BE2C (cell line): Measurements from ENCODE around the gene PLCD1.

Experiments
- DNase-seq: peaks from one replicate; pipeline ENCODE4 v3.0.0-alpha.2; 2020
- H3K27me3 ChIP-seq: fragments of 250-450 bp; sonication (Bioruptor Pico); 2 replicates; pipeline ENCODE4 v1.5.1; 2020; ENCODE audit warnings: mild to moderate bottlenecking
- H3K36me3 ChIP-seq: fragments of 250-450 bp; sonication (Bioruptor Pico); 2 replicates; pipeline ENCODE4 v1.5.1; 2020; ENCODE audit warnings: mild to moderate bottlenecking
- H3K4me1 ChIP-seq: fragments of 250-450 bp; sonication (Bioruptor Pico); 2 replicates; pipeline ENCODE4 v1.5.1; 2020
- H3K4me3 ChIP-seq: 2 replicates; pipeline ENCODE4 v1.5.1; 2011; ENCODE audit warnings: low read depth, low read length
- H3K9me3 ChIP-seq: fragments of 250-450 bp; sonication (Bioruptor Pico); 2 replicates; pipeline ENCODE4 v1.5.1; 2020
- CTCF ChIP-seq: IDR thresholded peaks from 2 replicates; pipeline ENCODE4 v1.5.1; 2012; ENCODE audit warnings: mild to moderate bottlenecking, low read depth, low read length

Gene PLCD1

GRCh38 chr3:38009807-38010591 is 19.4 kb downstream of the PLCD1 start:
- no peak for DNase-seq
- H3K27me3 ChIP-seq = no peaks in the 10 kb centered on the region
- TF ChIP-seq CTCF = no peak

DNA sequence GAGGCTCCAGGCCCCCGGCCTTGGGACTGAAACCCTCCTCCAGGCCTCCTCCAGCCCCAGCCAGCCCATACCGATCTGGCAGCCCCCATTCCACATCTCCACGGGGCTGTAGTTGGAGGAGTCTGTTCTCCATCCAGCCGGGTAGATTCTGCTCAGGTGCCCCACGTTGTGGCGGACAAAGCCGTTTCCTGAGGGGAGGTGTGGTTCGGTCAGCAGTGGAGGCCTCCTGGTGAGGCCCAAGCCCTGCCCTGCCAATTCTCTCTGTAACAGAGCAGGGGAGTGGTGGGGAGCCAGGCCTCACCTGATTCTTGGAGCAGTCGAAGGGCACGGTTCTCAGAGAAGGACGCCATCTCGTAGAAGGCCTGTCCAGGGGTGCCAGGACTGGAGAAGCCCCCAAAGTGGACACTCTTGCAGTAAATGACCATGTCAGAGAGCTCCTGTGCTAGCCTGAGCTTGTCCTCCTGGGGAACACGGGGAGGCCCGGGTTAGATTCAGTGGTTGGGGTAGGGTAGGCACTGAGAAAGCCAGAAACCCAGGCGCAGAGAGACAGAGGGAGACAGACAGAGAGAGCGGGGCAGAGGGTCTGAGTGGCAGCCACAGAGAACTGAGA is 20.4 kb downstream of the PLCD1 start:
- no peaks in the 10 kb centered on the region for H3K27me3 ChIP-seq
- H3K36me3 ChIP-seq = no peaks in the 10 kb centered on the region
- no peak for TF ChIP-seq CTCF
- no peak overlapping the region for H3K4me3 ChIP-seq
- H3K4me1 ChIP-seq = no peaks in the 10 kb centered on the region
- DNase-seq = no peak
- no peaks in the 10 kb centered on the region for H3K9me3 ChIP-seq

More at GRCh38 chr3:38009807-38010591, 19.4 kb downstream of the PLCD1 start:
- Histone ChIP-seq H3K4me1 (no peaks in the 10 kb centered on the region), H3K36me3 (no peaks in the 10 kb centered on the region), H3K9me3 (no peaks in the 10 kb centered on the region), H3K4me3 (no peak overlapping the region)

- no peak overlapping the region for H3K4me3 ChIP-seq
- H3K27me3 ChIP-seq = no peaks in the 10 kb centered on the region
- no peak for TF ChIP-seq CTCF
- no peak for DNase-seq
- H3K36me3 ChIP-seq = no peaks in the 10 kb centered on the region
- no peaks in the 10 kb centered on the region for H3K9me3 ChIP-seq
- no peaks in the 10 kb centered on the region for H3K4me1 ChIP-seq
Measured at GRCh38 chr3:38008191-38008701, 21.2 kb downstream of the PLCD1 start.

- Histone ChIP-seq H3K9me3 (no peaks in the 10 kb centered on the region), H3K4me3 (no peak overlapping the region), H3K4me1 (no peaks in the 10 kb centered on the region), H3K36me3 (no peaks in the 10 kb centered on the region), H3K27me3 (no peaks in the 10 kb centered on the region)
- TF ChIP-seq CTCF = no peak
- no peak for DNase-seq
Measured at GRCh38 chr3:38007754-38008090, 21.7 kb downstream of the PLCD1 start.

GRCh38 chr3:38006445-38006995 is 22.9 kb downstream of the PLCD1 start:
- no peak for TF ChIP-seq CTCF
- H3K9me3 ChIP-seq = no peaks in the 10 kb centered on the region
- H3K4me1 ChIP-seq = no peaks in the 10 kb centered on the region
- DNase-seq = no peak
- H3K4me3 ChIP-seq = no peak overlapping the region
- no peaks in the 10 kb centered on the region for H3K27me3 ChIP-seq
- H3K36me3 ChIP-seq = no peaks in the 10 kb centered on the region

- Histone ChIP-seq H3K27me3 (no peaks in the 10 kb centered on the region), H3K9me3 (no peaks in the 10 kb centered on the region), H3K4me1 (no peaks in the 10 kb centered on the region), H3K4me3 (no peak overlapping the region), H3K36me3 (no peaks in the 10 kb centered on the region)
- TF ChIP-seq CTCF = no peak
- DNase-seq = no peak
Measured at GRCh38 chr3:38006031-38006430, 23.4 kb downstream of the PLCD1 start.
